ENCODE data around the gene KCNJ14.

KCNJ14 gene

DNA sequence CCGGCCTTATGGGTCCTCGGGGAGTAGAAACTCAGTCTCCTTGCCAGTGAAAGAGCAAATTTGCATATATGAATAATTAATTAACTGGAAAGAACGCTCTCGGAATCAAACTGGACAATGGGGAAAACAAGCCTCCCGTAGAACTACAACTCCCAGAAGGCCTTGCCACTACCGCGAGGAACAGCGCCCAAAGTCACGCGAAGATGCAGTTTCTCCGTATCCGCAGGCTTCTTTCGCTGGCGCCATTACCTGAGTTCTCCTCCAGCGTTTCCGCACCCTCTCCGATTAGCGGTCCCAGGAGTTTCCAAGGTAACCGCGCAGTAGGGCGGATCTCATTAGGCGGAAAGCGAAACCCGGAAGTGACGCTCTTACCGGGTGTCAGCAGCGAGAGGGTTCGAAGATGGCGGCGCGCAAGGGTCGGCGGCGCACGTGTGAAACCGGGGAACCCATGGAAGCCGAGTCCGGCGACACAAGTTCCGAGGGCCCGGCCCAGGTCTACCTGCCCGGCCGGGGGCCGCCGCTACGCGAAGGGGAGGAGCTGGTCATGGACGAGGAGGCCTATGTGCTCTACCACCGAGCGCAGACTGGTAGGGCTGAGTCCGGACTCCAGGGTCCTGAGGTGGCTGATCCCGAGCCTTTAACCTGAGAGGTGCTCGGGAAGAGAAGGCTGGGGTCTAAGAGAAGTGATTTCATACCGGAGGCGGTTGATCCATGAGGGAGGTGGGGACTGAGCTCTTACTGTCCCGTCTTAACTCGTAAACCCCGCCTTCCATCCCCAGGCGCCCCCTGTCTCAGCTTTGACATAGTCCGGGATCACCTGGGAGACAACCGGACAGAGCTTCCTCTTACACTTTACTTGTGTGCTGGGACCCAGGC lies 9.5 kb upstream of the KCNJ14 start, which contains the start of gene GRWD1:
GRWD1 (plus strand) TSS at position 378 of the 876 bp plus-strand sequence; CDS start at position 401, 23 bp downstream.
- DNase-seq, result peak; percentile 97

DNA sequence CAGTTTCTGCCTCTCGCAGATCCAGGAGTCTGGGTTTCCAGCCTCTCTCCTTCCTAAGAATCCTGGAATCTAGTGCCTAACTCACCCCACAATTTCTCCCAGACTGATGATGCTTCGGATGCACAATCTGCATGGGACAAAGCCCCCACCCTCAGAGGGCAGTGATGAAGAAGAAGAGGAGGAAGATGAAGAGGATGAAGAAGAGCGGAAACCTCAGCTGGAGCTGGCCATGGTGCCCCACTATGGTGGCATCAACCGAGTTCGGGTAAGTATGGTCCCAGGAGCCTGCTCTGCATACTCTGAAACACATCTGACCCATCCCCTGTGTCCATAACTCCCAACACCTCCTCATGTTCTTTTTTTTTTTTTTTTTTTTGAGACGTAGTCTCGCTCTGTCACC lies 8.8 kb upstream of the KCNJ14 start:
- no peak for DNase-seq

DNA sequence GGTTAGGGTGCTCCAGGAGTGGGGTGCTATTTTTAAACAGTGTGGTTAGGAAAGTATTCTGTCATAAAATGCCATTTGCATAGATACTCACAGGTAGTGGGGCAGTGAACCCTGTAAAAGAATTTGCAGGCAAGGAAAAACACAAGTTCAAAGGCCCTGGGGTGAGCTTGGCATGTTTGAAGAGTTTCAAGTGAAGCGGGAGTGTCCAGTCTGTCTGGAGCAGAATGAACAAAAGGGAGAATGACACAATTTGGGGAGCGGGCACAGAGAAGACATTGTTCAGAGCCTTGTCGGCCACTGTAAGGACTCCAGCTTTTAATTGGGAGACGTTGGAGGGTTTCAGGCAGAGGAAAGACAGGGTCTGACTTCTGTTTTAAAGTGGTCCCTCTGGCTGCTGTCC lies 6.8 kb upstream of the KCNJ14 start:
- DNase-seq, result no peak

DNA sequence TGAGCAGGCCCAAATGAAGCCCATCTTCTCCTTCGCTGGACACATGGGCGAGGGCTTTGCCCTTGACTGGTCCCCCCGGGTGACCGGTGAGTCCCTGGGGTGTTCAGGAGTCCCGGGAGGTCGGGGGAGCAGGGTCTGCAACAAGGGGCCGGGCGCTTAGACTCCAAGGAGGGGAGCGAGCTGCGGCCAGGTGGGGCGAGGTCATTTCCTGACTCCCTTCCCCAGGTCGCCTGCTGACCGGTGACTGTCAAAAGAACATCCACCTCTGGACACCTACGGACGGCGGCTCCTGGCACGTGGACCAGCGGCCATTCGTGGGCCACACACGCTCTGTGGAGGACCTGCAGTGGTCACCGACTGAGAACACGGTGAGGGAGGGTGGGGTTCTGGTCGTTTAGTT lies 4.9 kb upstream of the KCNJ14 start:
- no peak for DNase-seq

DNA sequence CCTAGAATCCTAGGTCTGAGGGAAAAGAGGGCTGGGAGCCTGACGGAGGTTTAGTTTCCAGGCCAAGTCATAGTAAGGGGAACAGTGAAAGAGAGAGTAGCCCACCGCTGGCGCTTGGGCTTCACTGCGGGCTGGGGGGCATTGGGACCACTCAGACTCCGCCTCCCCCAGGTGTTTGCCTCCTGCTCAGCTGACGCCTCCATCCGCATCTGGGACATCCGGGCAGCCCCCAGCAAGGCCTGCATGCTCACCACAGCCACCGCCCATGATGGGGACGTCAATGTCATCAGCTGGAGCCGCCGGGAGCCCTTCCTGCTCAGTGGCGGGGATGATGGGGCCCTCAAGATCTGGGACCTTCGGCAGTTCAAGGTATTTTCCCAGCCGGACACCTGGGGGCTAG lies 4.5 kb upstream of the KCNJ14 start:
- no peak for DNase-seq

DNA sequence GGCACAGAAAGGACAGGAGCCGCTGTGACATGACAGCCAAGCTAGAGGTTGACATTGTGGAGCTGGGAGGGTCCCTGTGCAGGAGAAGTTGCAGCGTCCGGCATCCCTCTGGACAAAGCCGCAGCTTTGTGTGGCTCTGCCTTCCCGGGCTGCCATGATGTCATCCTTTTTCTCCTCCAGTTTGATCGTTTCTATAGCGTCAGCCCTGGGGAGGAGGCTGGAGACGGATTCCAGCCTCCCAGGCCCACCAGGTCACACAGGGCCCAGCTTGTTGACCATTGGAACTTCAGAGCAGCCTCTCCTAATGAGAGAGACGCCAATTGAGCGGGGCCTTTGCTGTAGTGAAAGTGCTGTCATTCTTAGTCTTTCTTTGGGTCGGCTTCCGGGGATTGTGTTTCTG lies 3.8 kb upstream of the KCNJ14 start:
- DNase-seq, result no peak

DNA sequence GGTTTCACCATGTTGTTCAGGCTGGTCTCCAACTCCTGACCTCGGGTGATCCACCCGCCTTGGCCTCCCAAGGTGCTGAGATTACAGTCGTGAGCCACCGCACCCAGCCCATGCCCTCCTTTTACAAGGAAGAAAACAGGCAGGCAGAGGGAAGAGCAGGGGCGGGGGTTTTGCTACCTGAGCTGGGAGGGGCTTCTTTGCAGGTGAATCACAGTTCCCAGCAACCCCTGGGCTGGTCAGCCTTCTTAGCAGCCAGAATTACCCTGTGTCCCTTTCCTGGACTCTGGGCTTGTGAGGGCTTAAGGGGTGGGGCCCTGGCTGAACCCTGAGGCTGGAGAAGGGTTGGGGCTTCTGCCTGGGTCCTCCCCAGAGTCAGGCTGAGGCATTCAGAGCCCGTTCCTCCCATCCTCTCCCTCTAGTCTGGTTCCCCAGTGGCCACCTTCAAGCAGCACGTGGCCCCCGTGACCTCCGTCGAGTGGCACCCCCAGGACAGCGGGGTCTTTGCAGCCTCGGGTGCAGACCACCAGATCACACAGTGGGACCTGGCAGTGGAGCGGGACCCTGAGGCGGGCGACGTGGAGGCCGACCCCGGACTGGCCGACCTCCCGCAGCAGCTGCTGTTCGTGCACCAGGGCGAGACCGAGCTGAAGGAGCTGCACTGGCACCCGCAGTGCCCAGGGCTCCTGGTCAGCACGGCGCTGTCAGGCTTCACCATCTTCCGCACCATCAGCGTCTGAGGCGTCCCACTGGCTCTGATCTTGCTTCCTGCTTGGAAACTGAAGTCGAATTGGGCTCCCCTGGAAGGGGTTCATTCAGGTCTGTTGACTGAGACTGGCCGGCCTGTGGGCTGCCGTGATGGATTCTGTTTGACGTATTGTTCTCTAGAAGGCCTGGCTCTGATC lies 2.8 kb upstream of the KCNJ14 start:
- no peak for DNase-seq

DNA sequence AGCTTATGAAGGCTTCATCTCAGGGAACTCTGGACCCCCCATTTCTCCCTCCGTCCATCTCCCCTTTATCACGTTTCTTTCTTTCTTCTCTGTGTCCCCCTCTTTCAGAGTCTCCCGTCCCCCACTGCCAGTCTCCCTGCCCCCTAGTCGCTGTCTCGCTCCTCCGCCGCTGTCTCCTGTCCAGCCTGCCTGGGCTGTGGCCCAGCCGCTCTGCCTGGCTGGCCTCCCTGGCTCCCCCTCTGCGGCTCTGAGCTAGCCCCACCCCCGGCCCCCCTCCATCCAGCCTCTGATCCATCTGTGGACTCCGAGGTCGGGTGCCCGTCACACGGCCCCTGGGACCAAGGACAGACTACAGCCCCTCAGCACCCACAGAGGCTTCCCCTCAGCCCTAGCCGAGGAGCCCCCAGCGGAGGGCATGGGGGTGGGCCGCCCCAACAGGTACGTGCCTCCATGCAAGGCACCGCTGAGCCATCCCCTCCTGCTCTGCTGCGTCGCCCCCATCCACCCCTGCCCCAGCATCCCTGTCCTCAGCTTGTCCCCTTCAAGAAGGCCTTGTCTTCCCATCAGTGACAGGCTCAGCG lies 1.1 kb upstream of the KCNJ14 start:
- DNase-seq, result no peak

DNA sequence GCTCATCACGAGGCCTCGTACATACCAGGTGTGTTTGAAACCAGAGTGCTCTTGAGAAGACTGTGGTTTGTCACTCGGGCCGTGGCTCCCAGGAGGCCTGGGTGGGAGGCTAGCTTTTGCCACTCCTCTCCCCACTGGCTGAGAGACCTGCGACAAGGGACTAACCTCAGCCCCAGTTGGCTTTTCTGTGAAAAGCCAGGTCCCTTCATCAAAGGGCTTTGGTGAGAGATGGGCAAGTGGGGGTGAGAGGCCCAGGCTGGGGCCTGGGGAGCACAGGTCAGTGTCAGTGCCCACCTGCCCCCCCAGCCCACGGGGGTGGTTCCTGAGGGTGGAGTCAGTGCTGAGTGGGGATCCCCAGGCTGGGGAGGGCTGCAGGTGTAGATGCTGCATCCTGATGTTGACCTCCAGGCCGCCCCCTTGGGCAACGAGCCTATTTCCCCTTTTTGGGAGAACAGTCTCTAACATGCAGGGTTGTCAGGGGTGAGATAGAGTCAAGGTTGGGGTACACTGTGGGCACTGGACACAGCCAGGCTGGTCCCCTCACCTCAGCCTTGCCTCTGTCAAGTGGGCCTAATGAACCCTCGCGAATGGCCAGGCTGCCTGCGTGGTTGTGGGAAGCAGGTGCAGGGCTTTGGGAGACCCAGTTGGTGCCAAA lies 661 bp downstream of the KCNJ14 start:
- no peak for DNase-seq

DNA sequence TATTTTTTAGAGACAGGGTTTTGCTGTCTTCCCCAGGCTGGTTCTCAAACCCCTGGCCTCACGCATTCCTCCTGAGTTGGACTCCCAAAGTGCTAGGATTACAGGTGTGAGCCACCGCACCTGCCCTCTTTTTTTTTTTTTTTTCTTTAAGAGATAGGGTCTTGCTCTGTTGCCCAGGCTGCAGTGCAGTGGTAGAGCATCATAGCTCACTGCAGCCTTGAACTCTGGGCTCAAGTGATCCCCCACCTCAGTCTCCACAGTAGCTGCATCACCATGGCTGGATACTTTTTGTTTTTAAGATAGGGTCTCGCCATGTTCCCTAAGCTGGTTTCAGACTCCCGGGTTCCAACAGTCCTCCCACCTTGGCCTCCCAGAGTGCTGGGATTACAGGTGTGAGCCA lies 1.5 kb downstream of the KCNJ14 start:
- DNase-seq, result no peak

DNA sequence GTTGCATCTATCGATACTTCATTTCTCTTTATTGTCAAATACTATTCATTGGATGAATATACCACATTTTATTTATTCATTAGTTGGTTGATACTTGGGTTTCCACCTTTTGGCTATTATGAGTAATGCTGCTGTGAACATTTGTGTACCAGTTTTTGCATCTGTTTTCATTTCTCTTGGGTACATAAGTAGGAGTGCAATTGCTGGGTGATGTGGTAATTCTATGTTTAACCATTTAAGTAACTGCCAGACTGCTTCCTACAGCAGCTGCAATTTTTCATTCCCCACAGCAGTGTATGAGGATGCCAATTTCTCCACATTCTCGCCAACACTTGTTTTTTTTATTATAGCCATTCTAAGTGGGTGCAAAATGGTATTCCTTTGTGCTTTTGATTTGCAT lies 2.6 kb downstream of the KCNJ14 start:
- DNase-seq, result no peak

DNA sequence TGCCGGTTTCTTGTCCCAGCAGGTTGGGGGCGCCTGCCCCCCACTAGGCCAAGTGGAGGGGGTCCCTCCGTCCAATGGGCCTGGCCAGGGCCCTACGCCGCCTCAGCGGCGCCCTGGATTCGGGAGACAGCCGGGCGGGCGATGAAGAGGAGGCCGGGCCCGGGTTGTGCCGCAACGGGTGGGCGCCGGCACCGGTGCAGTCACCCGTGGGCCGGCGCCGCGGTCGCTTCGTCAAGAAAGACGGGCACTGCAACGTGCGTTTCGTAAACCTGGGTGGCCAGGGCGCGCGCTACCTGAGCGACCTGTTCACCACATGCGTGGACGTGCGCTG lies 6.2 kb downstream of the KCNJ14 start:
- DNase-seq, result no peak

DNA sequence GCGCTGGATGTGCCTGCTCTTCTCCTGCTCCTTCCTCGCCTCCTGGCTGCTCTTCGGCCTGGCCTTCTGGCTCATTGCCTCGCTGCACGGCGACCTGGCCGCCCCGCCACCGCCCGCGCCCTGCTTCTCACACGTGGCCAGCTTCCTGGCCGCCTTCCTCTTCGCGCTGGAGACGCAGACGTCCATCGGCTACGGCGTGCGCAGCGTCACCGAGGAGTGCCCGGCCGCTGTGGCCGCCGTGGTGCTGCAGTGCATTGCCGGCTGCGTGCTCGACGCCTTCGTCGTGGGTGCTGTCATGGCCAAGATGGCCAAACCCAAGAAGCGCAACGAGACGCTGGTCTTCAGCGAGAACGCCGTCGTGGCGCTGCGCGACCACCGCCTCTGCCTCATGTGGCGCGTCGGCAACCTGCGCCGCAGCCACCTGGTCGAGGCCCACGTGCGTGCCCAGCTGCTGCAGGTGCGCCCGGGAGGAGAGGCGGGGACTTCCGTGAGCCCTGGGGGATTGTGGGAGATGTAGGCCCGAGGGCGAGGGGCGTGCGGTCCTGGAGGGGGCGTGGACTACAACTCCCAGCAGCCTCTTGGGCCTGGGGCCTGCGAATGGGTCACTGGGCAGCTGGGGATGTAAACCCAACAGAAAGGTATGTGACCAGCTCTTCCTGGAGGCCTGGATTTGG lies 6.7 kb downstream of the KCNJ14 start:
- no peak for DNase-seq

DNA sequence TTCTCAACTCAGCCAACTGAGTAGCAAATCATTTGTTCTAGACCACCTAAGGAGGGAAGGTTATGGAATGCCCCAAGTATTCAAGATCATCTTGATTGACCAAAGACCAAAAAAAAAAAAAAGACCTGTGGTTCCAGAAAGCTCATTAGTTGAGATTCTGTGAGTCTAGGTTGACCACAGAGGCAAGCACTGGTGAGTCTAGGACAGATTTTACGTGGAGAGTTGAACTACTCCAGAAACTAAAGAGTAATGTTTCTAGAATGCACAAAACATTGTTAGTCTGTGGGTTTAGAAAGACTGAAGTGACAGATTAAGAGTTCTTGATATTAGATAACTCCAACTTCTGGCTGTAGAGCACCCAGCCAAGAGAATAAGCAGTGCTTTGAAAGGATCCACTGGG lies 9.8 kb downstream of the KCNJ14 start:
- DNase-seq, result no peak

DNA sequence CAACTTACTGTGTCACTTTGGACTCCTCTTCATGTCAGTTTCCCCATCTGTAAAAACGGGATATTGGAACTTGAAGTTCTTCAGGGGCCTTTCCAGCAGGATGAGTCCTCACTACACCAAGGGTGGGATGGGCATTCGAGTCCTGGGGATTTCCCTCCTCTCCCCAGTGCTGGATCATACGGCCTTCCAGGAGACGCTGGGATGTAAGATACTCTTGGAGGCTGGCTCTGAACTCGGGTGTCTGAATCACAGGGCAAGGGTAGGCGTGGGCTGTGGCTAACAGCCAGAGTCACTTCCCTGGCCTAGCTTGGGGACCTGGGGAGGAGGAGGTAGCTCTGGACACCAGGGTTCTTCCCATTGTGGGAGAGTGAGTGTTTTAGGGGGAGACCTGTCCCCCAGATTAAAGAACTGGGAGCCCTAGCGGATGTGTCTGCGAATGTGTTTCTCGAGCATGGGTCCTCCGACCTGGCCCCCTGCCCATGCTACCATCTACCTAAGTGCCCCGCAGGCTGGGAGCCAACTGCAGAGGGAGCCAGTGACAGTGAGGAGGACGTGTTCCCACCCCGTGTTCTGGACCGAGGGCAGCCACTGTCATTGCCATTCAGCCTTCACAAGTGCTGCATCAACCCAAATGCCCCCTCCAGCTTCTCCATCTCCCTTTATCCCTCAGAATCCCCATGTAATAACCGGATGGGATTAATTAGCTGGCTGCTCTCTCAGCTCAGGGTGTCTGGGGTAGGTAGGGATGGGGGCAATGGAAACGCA lies 11.4 kb downstream of the KCNJ14 start:
- DNase-seq, result no peak

DNA sequence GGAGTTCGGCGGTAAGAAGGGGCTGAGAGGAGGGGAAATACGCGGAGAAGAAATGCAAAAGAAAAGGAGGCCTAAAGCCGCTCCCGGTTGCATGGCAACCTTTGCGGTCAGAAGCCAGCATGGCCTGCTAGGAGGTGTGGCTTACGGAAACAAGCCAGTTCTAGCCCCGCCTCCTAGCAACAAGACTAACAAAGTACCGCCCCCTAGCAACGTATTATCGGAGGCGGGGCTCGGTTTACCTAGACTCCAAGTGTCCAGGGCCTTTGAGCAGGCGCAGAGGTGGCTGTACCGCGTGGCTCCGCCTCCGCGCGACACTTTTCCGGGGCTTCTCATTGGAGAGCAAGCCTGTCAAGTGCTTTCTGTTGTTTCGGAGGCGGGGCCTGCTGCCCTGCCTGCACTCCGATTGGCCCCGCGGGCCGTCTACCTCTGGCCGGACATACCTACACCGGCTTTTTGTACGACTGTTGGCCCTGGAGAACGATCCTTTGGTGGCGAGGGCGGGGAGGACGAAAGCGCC lies 13.5 kb downstream of the KCNJ14 start:
- DNase-seq, result peak; percentile 99

DNA sequence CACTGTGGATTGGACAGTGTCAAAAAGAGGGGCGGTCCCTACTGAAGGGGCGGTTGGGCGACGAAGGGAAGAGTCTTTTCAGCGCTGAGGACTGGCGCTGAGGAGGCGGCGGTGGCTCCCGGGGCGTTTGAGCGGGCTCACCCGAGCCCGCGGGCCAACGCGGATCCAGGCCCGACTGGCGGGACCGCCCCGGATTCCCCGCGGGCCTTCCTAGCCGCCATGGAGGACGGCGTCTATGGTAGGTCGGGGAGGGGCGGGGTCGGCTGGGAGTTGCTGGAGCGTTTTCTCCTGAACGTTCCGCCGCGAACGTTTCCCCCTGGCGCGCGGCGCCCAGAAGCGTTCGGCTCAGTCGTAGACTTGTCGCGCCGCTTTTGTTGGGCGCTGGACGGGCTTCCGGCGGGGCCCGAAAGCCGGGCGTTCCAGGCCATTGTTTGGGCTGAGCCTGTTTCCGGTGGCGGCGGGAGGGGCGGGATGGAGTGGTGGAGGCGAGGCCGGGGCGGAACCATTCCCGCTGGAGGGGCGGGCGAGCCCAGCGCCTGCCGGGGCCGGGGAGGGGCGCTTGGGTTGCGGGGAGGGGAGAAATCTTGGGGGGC lies 14.0 kb downstream of the KCNJ14 start, which contains the start of gene CYTH2:
CYTH2 (plus strand) TSS at position 81 of the 593 bp plus-strand sequence; CDS start at position 220, 139 bp downstream.
- DNase-seq, result peak; percentile 42

DNA sequence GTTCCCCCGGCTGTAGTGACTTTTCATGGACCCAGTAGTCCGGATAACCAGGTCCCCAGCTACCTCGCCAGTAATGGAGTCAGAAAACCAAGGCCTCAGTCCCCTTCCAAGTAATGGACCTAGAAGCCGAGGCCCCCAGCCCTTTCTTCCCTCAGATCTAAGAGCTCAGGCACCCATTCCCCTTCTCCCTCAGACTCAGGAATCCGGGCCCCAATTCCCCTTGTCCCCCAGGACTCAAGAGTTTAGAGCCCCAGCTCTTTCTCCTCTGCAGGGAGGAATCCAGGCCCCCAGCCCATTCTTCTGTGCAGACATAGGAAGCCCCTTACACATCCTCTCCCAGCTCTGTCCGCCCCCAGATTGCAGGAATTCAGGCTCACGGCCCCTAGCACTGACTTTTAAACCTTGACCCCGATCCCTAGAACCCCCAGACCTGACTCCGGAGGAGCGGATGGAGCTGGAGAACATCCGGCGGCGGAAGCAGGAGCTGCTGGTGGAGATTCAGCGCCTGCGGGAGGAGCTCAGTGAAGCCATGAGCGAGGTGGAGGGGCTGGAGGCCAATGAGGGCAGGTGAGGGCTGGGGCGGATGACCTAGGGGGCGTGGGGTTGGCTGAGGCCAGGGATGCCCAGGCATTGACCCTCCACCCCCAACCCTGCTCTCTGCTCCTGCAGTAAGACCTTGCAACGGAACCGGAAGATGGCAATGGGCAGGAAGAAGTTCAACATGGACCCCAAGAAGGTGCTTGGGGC lies 14.7 kb downstream of the KCNJ14 start:
- DNase-seq, result no peak

DNA sequence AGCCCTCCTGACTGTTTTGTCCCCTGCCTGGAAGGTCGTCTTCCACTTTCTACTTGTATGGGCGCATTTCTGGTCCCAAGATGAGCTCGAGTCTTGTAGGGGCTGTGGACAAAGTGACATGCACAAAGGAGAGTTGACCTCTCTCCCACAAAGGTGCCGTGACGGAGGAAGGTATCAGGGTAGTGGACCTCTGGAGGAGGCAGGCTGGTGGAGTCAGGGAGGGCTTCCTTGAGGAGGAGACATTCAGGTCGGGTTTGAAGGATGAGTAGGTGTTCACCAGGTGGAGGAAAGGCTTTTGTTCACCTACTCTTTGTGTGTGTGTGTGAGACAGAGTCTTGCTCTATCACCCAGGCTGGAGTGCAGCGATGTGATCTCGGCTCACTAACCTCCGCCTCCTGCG lies 15.5 kb downstream of the KCNJ14 start:
- no peak for DNase-seq

DNA sequence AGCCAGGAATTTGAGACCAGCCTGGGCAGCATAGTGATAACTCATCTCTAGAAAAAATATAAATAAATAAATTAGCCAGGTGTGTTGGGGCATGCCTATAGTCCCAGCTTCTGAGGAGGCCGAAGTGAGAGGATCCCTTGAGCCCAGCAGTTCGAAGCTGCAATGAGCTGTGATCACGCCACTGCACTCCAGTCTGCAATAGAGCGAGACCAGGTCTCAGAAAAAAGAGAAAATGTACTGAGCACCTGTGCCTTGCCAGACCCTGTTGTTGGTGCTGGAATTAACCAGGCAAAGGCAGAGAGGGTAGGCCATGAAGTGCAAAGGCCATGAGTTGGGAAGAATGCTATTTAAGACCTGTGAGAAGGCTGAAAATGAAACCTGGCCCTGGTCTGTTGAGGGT lies 16.5 kb downstream of the KCNJ14 start:
- DNase-seq, result peak; percentile 47
